HG03095 (cell line): ENCODE measurements around the gene IL17A.
A peak's percentile ranks its signal among the peaks of the same experiment; 100 is the strongest.
"Not testable (repeated sequence)": the region's sequence is repeated elsewhere in the genome, so short reads cannot be mapped to it uniquely, and the experiment has no call there.

Experiments
- ATAC-seq: cut with Tn5 transposase; IDR thresholded peaks from one replicate; pipeline ENCODE4 v1.9.1; 2021; ENCODE audit warnings: moderate library complexity; ENCODE audit not compliant: unreplicated experiment

The IL17A gene

DNA sequence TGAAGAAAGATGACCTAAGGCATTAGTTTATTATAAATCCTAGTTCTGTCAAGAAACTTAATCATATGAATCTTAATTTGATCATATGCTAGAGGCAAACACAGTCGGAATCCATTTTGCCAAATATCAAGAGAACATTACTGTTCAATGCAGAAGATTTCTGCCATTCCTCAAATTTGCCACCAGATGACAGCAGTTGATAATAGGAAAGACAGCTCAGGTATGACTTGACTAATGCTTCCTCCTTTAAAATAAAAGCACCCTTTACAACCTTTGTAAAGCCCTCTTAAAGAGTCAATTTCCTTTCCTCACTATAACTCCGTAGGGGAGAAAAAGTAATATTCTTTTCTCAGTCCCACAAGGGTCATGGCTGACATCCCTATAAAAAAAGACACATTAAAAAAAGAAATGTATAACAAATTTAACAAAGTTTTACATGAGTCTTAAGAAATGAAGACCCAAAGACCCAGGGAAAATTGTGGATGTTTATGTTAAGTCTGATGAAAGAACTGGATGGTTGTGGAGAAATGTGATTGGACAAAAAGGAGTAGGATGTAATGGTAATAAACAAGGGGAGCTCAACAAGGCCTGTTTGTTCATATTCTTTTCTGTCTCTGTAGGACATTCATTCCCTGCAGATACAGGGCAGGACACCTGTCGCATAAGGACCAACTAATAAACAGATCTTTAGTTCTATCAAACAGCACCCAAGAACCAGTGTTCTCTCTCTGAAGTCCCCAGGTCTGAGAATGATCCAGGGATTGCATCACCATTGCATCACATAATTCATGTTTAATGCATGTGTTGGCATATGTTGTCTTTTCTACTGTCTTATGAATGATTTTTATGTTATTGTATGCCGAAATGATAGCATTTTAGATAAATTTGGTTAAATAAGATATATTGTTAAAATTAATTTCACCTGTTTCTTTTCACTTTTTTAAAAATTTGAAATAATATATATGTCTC, 23.0 kb upstream of the IL17A start:
- ATAC-seq: peak; percentile 44

DNA sequence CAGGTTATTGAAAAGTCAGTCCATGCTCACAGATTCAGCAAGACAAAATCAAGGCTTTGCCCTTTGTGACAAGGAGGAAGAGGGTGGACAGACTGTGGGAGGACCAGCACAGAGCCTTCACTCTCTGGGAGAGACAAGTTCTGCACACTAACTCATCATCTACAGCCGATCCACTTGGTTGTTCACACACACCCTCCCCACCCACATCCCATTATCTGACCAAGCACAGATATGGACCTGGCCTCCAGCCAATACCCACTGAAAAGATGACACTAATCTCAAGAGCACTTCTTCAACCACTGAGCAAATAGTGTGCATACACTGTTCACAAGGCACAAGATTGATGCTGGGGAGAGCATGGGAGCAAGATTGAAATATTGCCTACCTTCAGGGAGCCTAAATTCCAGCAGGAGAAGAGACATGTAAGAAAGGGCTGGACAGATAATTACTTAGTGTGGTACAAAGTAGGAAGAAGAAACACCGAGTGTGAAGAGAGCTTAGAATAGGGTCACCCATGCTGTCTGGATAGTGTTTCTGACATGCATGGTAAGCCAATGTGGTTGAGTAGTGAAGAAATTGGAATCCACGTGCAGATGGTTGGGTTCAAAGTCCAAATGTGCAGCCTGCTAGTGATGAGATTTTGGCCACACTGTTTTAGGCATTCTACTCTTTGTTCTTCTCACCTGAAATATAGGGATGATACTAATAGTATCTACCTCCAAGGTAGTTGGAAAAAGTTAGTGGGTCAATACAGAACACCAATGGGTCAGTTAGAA, 21.7 kb upstream of the IL17A start:
- ATAC-seq: no peak

DNA sequence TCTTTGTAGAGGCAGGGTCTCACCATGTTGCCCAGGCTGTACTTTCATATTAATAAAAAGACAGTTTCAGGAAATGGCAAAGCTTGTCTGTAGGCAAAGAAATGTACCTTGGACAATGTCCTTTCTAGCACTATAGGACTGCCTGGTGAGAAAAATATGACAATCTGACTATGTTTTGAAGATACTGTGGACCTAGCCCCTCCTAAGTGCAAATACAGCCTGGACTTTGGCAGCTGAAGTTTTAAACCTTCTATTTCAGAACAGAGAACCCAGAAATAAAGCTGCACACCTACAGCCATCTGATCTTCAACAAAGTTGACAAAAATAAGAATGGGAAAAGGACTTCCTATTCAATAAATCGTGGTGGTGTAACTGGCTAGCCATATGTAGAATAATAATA, 18.9 kb upstream of the IL17A start:
- no peak for ATAC-seq

DNA sequence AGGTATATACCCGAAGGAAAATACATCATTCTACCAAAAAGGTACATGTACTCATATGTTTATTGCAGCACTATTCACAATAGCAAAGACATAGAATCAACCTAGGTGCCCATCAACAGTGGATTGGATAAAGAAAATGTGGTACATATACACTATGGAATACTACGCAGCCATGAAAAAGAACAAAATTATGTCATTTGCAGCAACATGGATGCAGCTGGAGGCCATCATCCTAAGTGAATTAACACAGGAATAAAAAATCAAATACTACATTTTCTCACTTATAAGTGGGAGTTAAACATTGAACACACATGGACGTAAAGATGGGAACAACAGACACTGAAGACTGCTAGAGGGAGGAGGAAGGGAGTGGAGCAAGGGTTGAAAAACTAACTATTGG, 17.8 kb upstream of the IL17A start:
- ATAC-seq: not testable (repeated sequence)

DNA sequence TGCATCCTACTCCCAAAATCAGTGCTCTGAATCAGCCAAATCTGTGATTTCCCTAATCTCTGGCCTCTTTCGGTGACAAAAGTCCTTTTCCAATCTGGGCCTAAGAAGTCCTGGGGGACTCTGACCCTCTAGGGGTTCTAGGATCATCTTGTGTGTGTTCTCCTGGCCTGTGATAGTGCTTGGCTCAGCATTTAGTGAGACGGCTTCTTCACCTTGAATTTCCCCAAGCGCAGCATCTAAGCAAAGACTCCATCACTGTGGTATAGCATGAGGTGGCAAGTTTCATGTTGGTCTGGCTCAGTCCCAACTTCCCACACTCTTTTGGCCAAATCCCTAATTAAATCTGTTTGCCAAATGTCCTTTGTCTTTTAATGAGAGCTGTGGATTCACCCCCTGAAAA, 12.1 kb upstream of the IL17A start:
- no peak for ATAC-seq

DNA sequence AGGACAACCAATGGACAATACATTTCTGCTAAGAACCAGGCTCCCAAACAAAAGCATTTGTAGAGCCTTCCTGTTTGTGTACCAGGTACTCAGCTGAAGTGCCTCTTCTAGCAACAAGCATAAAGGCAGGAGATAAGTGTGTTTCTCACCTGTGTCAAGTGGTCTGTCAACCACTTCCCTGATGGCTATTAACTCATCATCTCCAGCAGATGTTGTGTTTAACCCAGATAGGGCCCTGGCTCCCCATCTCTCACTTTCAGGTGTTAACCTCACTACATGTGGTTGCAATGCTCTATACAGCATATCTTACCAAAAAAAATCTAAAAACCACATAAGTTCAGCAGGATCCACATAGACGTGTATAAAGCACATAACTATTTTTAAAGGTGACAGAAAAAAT, 9.6 kb upstream of the IL17A start:
- peak; percentile 56 for ATAC-seq

DNA sequence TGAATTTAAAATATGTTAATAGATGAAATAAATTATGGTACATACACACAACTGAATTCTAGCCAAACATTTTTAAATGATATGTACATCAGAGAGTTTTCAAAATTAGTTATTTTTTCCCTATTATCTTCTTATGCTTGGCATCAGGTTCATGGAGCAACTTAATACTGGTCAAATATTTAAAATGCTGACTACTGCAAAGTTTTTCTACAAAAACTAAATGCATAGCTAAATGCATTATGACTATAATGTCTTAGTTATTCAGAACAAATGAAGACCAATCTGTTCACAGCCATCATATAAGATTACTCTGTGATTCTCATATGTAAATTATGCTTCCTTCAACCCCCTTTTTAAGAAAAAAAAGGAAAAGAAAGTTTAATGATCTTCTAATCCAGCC, 8.2 kb upstream of the IL17A start:
- no peak for ATAC-seq

DNA sequence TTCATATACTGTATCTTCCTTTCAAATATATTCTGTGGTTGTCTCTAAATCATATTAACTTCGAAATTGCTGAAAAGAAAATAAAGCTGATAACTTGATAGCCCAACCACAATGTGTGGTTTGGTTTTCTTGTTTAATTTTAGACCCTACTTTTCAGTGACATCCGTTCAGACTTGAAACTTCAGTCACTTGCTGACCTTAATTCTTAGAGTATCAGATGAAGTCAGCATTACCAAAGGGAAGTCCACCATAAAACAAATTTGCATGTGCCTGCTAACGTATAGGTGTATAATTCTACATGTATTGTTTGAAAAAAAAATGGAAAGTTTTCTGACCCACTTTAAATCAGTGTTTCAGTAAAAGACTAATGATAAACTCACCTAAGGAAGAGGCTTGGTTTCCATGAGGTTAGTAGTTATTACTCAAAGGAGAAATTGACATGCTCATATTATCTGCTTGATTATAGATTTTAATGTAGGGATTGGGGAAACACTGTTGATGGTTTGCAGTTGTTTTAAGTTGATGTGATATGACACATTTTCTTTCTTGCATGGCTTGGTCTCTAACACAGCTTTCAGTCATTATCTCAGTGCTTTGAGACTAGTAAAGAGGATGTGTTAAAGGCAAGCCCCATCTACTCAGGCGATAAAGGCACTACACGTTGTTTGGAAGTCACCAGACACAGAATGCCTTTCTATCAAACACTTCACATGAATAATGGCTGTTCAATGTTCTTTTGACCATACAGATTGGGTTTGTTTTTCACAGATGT, 5.2 kb upstream of the IL17A start:
- ATAC-seq: peak; percentile 73

DNA sequence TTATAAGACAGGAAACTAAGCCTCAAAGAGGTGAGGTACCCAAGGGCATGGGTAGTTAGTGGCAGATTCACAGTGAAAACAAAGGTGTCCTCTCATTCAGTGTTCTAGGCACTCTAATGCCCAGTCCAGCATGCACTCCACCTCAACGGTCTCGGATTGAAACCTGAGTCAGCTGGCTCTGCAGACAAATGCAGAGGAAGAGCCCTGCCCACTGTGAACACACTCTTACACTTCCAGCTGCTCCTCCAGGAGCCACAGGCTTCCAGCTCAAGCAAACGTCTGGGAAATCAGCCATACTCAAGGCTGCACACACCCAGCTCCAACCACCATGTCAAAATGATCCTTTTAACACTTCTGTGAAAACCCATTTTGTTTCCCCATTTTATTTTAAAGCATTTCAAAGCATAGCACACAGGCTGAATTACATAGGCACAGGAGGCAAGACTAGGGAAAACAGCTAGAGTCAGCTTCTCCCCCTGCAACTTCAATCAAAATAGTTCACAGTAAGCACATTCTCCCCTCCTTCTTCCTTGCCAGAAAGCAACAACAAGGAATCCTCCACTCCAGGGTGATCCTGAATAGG, 3.0 kb upstream of the IL17A start:
- no peak for ATAC-seq

DNA sequence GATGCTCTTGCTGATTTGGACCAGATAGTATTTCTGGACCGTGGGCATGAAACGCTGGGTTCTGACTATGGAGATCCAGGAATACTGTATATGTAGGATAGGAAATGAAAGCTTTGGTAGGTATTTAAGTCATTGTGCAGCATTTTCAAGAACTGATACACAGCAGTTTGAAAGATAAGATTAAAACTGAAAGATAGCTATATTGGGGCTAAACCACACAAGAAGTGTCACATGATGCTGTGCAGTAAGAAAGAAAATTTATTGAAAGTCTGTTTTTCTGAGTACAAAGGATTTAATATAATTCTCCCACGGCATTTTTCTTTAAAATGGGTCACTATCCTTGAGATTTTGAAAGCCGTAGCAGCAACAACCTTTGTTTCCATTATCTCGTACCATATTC, 305 bp downstream of the IL17A start:
- ATAC-seq: peak; percentile 88

DNA sequence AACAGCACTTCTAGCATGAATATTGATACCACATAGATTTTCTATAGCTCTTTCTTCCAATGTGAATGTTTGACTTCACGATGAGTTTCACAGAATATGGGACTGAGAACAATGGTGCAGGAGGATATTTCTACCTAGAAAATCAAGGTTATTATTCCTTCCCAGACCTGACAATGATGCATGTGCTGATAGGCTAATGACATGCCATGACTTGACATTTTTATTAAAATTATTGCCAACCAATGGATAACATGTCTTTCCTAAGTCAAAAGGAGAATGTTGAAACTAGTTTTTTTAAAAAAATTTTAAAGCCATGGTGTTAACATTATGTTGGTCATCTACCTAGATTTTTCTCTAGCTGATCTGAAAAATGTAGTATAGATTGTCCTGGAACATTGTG, 923 bp downstream of the IL17A start:
- ATAC-seq: no peak

DNA sequence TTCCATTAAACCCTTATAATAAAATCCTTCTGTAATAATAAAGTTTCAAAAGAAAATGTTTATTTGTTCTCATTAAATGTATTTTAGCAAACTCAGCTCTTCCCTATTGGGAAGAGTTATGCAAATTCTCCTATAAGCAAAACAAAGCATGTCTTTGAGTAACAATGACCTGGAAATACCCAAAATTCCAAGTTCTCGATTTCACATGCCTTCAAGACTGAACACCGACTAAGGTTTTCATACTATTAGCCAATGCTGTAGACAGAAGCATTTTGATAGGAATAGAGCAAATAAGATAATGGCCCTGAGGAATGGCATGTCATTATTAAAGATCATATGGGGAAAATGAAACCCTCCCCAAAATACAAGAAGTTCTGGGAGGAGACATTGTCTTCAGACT, 3.8 kb downstream of the IL17A start:
- ATAC-seq: no peak

DNA sequence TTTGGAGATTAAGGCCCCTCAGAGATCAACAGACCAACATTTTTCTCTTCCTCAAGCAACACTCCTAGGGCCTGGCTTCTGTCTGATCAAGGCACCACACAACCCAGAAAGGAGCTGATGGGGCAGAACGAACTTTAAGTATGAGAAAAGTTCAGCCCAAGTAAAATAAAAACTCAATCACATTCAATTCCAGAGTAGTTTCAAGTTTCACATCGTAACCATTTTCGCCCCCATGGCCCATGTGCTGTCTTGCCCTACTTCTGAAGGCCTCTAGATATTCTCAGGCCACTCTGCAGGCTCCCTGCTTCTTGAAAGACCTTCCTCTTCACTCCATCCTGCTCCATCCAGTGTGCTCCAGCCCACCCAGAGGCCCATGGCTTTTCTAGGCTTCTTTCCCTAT, 4.2 kb downstream of the IL17A start:
- ATAC-seq: no peak

DNA sequence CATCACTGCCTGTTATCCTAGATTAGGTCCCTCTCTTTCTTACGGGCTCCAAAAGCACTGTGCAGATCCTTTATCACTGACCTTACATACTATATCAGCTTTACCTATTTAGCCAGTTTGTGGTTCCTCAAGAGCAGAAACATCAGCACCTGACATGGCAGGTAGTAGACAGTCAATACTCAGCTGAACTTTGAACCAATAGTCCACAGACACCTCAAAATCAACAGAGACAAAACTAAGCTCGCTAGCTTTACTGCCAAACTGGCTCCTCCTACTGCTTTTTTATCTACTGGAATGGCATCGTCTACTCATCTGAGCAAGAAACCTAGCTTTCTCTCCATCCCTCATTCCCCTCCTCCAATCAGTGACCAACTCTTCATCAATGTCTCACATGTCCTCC, 5.6 kb downstream of the IL17A start:
- no peak for ATAC-seq

DNA sequence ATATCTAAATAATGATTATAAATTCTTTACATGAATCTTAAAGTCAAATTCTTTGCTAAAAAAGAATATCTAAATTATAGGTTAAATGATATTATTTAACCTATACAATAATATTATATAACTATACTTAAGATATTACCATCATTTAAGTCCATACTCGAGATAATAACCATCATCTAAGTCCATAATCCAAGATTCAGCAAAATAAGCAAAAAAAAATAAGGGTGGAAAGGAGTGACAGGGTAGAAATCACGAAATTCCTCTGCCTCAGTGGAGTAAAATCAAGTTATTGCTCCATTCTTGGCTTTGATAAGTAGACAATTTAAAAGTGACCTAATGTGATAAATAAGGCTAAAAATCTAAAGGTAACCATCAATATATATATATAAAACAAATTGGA, 9.7 kb downstream of the IL17A start:
- ATAC-seq: no peak

DNA sequence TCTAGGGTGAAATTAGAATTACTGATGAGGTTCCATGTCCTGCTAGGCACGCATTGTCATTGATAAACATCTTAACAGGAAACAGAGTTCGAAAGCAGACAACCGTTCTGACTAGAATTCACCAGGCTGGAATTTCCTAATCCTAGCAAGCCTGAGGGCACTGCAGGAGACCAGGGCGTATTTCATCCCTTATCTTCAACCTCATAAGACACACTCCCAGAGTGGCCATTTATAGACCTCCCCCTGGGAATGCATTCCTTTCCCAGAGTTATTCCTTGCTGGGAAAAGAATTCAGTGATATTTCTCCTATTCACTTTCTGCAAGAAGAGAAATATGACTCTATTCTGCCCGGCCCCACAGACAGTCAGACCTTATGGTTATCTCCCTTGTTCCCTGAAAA, 13.9 kb downstream of the IL17A start:
- ATAC-seq: not testable (repeated sequence)

DNA sequence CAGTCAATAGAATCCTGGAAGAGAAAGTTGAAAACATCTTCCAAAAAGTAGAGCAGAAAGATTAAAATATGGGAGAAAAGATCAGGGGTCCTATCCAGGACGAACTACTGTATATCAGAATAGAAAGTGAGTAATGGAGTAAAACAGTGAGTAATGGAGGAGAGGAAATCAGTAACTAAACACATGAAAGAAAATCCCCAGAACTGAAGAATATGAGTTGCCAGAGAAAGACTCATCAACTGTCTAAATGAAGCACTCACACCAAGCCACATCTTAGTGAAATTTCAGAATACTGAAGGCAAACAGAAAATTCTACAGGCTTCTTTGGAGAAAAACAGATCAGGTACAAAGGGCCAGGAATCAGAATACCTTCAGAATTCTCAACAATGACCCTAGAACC, 14.9 kb downstream of the IL17A start:
- no peak for ATAC-seq

DNA sequence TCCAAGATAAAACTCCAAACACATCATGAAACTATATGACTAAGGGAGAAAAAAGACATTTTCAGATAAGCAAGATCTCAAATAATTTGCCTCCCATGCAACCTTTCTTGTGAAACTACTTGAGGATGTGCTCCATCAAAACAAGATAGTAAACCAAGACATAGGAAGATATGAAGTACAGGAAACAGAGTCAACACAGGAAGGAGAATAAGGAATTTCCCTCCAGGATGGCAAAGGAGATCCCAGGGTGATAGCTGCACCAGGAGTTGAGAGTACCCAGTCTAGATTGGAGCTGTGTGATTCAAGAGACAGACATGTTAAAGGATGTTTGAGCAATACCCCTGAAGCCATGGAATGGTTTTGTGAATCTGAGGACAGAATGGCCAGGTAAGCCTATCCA, 15.3 kb downstream of the IL17A start:
- ATAC-seq: no peak

DNA sequence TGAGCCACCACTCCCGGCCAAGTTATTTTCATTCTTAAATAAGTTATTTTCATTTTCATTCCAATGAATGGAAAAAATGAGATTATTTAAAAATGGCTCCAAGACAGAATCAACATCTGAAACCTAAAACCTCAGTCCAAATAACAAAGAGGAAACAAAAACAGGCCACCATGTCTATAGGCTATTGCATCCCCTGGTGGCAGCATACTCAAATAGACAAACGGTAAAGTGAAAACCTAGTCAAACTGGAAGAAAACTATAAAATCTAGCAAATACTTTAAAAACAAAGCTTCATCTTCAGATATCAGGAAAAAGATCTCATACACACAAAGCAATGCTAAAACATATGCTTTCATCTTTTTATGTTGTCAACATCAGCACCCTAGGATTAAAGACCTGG, 20.9 kb downstream of the IL17A start:
- ATAC-seq: no peak

DNA sequence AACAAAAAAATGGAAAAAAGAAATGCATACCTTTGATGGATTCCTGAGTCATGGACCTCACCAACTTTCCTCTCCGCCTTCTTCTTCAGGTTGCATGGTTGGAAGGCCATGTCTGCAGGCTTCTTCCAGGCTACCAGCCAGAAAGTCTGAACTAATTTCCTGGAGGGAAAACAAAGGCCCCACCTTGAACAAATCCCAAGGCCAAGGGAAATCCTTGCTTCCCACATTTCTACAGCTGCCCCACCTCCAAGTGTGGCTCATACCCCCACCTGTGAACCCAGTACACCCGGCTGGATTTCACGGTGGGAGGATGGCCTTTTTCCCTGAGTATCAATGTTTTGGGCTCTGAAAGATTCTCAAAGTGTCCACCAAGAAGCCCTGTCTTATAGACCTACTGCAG, 22.4 kb downstream of the IL17A start:
- no peak for ATAC-seq

DNA sequence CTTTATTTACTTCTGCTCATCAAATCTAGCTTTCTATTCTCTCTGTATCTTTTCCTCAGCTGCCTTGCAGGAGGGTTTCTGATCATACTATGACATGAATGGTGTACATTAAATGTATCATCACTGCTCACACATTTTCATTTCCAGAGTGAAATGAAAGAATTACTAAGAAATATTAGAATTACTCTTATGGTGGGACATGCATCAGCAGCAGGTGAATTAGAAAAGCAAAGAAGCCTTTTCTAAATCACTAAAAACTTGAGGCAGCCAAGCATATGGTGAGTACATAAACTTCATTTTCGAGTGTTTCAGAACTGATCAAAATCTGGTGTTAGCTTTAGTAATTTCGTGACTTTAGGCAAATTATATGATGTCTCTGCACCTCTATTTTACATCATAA, 23.6 kb downstream of the IL17A start:
- ATAC-seq: peak; percentile 46
